GM12878 (cell line): ENCODE results near the gene CTDSP1. TPM values are rescaled to one million over a fixed set of nuclear protein-coding genes. Genes with fewer than 3 reads are reported as not detected.

Source experiments
- ATAC-seq: fragments of 200-7000 bp; cut with Tn5 transposase; 3 replicates; pipeline ENCODE4 v1.9.1; 2020; ENCODE audit warnings: mild to moderate bottlenecking, moderate library complexity
- BruUV-seq: library from RNA; stranded (reverse); fragments of 400-500 nt; replicated peaks from 2 replicates; lab custom pipeline; 2021; lab: Mats Ljungman, UMichigan
- CTCF ChIA-PET: fragments of 300-600 bp; sonication (Branson Sonifier 250); formaldehyde crosslinking; extraction: SDS; loops from one replicate; lab custom pipeline; 2021; ENCODE audit warnings: inconsistent platforms; lab: Yijun Ruan, JAX
- POLR2A ChIA-PET: fragments of 350-600 bp; formaldehyde crosslinking; extraction: SDS; loops from one replicate; lab custom pipeline; 2021; ENCODE audit warnings: inconsistent platforms; lab: Charles Lee
- RAD21 ChIA-PET: fragments of 300-600 bp; sonication (Branson Sonifier 250); formaldehyde crosslinking; loops from one replicate; lab custom pipeline; 2023; ENCODE audit warnings: antibody characterized with exemption; ENCODE audit not compliant: unreplicated experiment; lab: Charles Lee
- SMC1A ChIA-PET: fragments of 300-600 bp; sonication (Branson Sonifier 250); formaldehyde crosslinking; loops from one replicate; lab custom pipeline; 2023; ENCODE audit not compliant: unreplicated experiment, uncharacterized antibody; lab: Charles Lee
- DNase-seq: peaks from one replicate; pipeline ENCODE4 v3.0.0-alpha.2; 2011; ENCODE audit warnings: low read depth, low spot score
- FAIRE-seq: peaks from 3 replicates; lab custom pipeline; 2011; peaks lifted over from hg19 to GRCh38; lab: Jason Lieb, UNC
- H2AFZ ChIP-seq: 2 replicates; pipeline ENCODE4 v1.6.0; 2011; ENCODE audit warnings: low read depth, low read length, control low read depth; ENCODE audit not compliant: control insufficient read depth
- H3K27ac ChIP-seq: 2 replicates; pipeline ENCODE4 v1.5.1; 2011; ENCODE audit warnings: control low read depth; ENCODE audit not compliant: control insufficient read depth, insufficient read depth
- H3K27me3 ChIP-seq, 2 experiments: replicated peaks in 1 of 2; 2 replicates each; pipeline versions ENCODE4 v1.6.0 to v1.6.1; 2011; ENCODE audit warnings: low read length in 1 of 2; ENCODE audit not compliant: control insufficient read depth in 2 of 2, insufficient read depth in 2 of 2
- H3K36me3 ChIP-seq, 2 experiments: 2 replicates each; pipeline ENCODE4 v1.5.1; 2011; ENCODE audit warnings: low read length in 1 of 2; ENCODE audit not compliant: control insufficient read depth in 2 of 2, insufficient read depth in 2 of 2
- H3K4me1 ChIP-seq: 2 replicates; pipeline ENCODE4 v1.6.1; 2011; ENCODE audit warnings: mild to moderate bottlenecking, low read length, moderate library complexity, mixed read lengths; ENCODE audit not compliant: control insufficient read depth, insufficient read depth
- H3K4me2 ChIP-seq: 2 replicates; pipeline ENCODE4 v1.6.0; 2011; ENCODE audit warnings: control low read depth; ENCODE audit not compliant: control insufficient read depth, insufficient read depth
- H3K4me3 ChIP-seq: fragments of 200-600 bp; sonication (generic); 2 replicates; pipeline ENCODE4 v1.5.1; 2016
- H3K79me2 ChIP-seq: 2 replicates; pipeline ENCODE4 v1.6.0; 2011; ENCODE audit warnings: low read length; ENCODE audit not compliant: control insufficient read depth, insufficient read depth
- H3K9ac ChIP-seq: 2 replicates; pipeline ENCODE4 v1.8.0; 2011; ENCODE audit warnings: low read length, control low read depth, mixed read lengths; ENCODE audit not compliant: control insufficient read depth, insufficient read depth
- H3K9me3 ChIP-seq: replicated peaks from 3 replicates; pipeline ENCODE4 v1.5.1; 2011; ENCODE audit warnings: mild to moderate bottlenecking, low read length; ENCODE audit not compliant: control insufficient read depth, insufficient read depth
- H4K20me1 ChIP-seq: 2 replicates; pipeline ENCODE4 v1.6.0; 2011; ENCODE audit not compliant: control insufficient read depth, insufficient read depth
- ASH2L ChIP-seq: fragments of 300-600, 200-600 bp; sonication (generic); IDR thresholded peaks from 2 replicates; pipeline ENCODE4 v1.6.1; 2017; ENCODE audit warnings: low read depth, mild to moderate bottlenecking, borderline replicate concordance
- ATF7 ChIP-seq: fragments of 450-650 bp; IDR thresholded peaks from 2 replicates; pipeline ENCODE4 v1.6.1; 2016; ENCODE audit warnings: low read depth, mild to moderate bottlenecking
- BCL11A ChIP-seq: IDR thresholded peaks from 2 replicates; pipeline ENCODE4 v1.6.1; 2011; ENCODE audit warnings: low read depth, low read length
- CBFB ChIP-seq: IDR thresholded peaks from 2 replicates; pipeline ENCODE4 v1.6.1; 2016; ENCODE audit warnings: antibody characterized with exemption, low read depth
- GATAD2B ChIP-seq: fragments of 450-650 bp; conservative IDR thresholded peaks from 2 replicates; pipeline ENCODE4 v1.6.1; 2017; ENCODE audit warnings: low read depth, mild to moderate bottlenecking, moderate library complexity
- IRF4 ChIP-seq: IDR thresholded peaks from 2 replicates; pipeline ENCODE4 v1.6.1; 2011; ENCODE audit warnings: low read depth, low read length
- KAT2A ChIP-seq: conservative IDR thresholded peaks from 2 replicates; pipeline ENCODE4 v1.6.1; 2011; ENCODE audit warnings: low read depth, low read length; ENCODE audit not compliant: control insufficient read depth
- MEF2A ChIP-seq: IDR thresholded peaks from 2 replicates; pipeline ENCODE4 v1.6.1; 2011; ENCODE audit warnings: low read depth, mild to moderate bottlenecking, low read length, moderate library complexity; ENCODE audit not compliant: insufficient read depth
- NBN ChIP-seq: fragments of 450-650 bp; IDR thresholded peaks from 2 replicates; pipeline ENCODE4 v1.6.1; 2016
- RUNX3 ChIP-seq: IDR thresholded peaks from 2 replicates; pipeline ENCODE4 v1.6.1; 2012; ENCODE audit warnings: low read length, inconsistent platforms
- SMAD5 ChIP-seq: IDR thresholded peaks from 2 replicates; pipeline ENCODE4 v1.6.1; 2016; ENCODE audit warnings: antibody characterized with exemption, low read depth
- SMARCA5 ChIP-seq: fragments of 450-650 bp; IDR thresholded peaks from 2 replicates; pipeline ENCODE4 v1.6.1; 2017; ENCODE audit warnings: mild to moderate bottlenecking
- SPI1 ChIP-seq: IDR thresholded peaks from 2 replicates; pipeline ENCODE4 v1.6.1; 2011; ENCODE audit warnings: low read depth, mild to moderate bottlenecking, low read length, moderate library complexity, borderline replicate concordance; ENCODE audit not compliant: insufficient read depth
- STAT1 ChIP-seq: fragments of 450-650 bp; conservative IDR thresholded peaks from 2 replicates; pipeline ENCODE4 v1.6.1; 2014; ENCODE audit warnings: antibody characterized with exemption, mild to moderate bottlenecking
- TBL1XR1 ChIP-seq: IDR thresholded peaks from 2 replicates; pipeline ENCODE4 v1.6.1; 2012; ENCODE audit warnings: low read depth, low read length, improper control_type of control experiment
- ZBED1 ChIP-seq: IDR thresholded peaks from 2 replicates; pipeline ENCODE4 v1.6.1; 2016; ENCODE audit warnings: borderline replicate concordance
- WGBS: methylation state at CpG from one replicate; pipeline ENCODE4 v1.1.6; 2016; ENCODE audit warnings: low lambda C conversion rate; ENCODE audit not compliant: insufficient replicate concordance, insufficient coverage; ENCODE audit errors: missing lambda C conversion rate; 5-methylcytosine and 5-hydroxymethylcytosine counted together
- in situ Hi-C: fragments of 300-500 bp; cut with MboI; formaldehyde crosslinking; loops from 9 replicates; pipeline ENCODE4 v1.14.3; 2018; ENCODE audit warnings: mixed read lengths
- intact Hi-C: fragments of 100-400 bp; cut with micrococcal nuclease; formaldehyde crosslinking; loops from one replicate; pipeline ENCODE4 v1.14.2; 2022; ENCODE audit not compliant: unreplicated experiment
- polyA plus RNA-seq, 11 experiments: library from polyadenylated mRNA; depleted of rRNA in 4 of 11; unstranded in 6 of 11; stranded (reverse) in 5 of 11; fragments of >200 nt; fragmentation: Nextera tagmentation in 4 of 11; fragmentation: Illumina TruSeq in 1 of 11; extraction: Ambion mirVana in 4 of 11; extraction: Trizol in 1 of 11; gene quantifications; 1 replicate in 1 of 11; 2 replicates in 10 of 11; pipeline versions ENCODE4 v1.2.1 to v1.2.3, GENCODE V29; 2011 to 2016; ENCODE audit warnings: inconsistent platforms in 2 of 11, missing spikeins in 2 of 11, low read depth in 1 of 11
- total RNA-seq, 4 experiments: library from RNA; depleted of rRNA in 3 of 4; stranded (reverse); fragments of >200 nt in 3 of 4; fragmentation: Illumina TruSeq in 1 of 4; extraction: Trizol in 1 of 4; gene quantifications; 2 replicates each; pipeline versions ENCODE4 v1.2.1 to v1.2.3, GENCODE V29; 2013 to 2021
- TF ChIP-seq, protein P1 (sequence below): fragments of 450-650 bp; IDR thresholded peaks from 2 replicates; pipeline ENCODE4 v1.6.1; 2016; ENCODE audit warnings: mild to moderate bottlenecking
- TF ChIP-seq, protein P2 (sequence below): IDR thresholded peaks from 2 replicates; pipeline ENCODE4 v1.6.1; 2012; ENCODE audit warnings: low read depth, low read length, improper control_type of control experiment
- TF ChIP-seq, protein P3 (sequence below): fragments of 450-650 bp; IDR thresholded peaks from 2 replicates; pipeline ENCODE4 v1.6.1; 2017; ENCODE audit warnings: mild to moderate bottlenecking, moderate library complexity

CTDSP1 gene
- total and polyA plus RNA-seq, 10 of the 15 experiments (the other 5 are each of a cell fraction or from before 2014, with no cell fraction given): 3.0 to 75.9 (median 34.4) TPM

DNA sequence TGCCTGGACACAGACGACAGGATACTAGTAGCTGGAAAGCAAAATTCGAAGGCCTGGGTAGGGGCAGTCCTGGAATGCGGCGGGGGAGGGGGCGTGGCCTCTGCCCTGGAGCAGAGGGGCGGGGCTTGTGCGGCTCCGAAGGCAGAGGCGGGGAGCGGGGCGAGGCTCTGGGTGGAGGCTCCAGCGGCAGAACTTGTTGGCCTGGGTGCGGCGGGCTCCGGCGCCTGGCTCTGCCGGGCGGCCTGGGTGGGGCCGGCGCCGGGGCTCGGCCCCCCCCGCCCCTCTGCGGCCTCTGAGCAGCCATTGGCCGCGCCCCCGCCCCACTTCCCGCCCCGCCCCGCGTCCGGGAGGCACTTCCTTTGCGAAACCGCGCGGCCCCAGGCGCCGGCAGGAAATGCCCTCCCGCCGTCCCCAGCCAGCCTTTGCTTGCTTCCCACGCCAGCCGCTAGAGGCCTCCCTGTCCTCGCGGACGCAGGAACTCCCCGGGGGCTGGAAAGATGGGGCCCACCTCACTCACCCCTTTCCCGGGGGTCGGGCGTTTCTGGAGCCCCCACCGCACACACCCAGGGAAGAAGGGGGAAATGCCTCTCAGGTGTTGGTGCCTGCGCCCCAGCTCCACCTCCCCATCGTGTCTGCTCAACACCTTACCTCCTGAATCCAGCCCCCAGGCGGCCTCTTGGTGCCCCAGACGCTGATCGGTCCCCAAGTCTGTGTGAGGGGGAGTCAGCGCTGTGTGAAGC, 6.7 kb downstream of the CTDSP1 start:
- in situ Hi-C loops (loop anchor here (5.0 to 10.0 kb wide), 2 partner anchors 241 to 438 kb away; no protein-coding TSS in a partner anchor), intact Hi-C loops (loop anchor here (1.0 to 2.0 kb wide), 3 partner anchors 60 to 440 kb away; no protein-coding TSS in a partner anchor)
- ChIA-PET POLR2A (interaction anchor here (0.5 to 2.5 kb wide), 4 partner anchors 9 to 50 kb away, joined by 3 to 8 read pairs (median 6); partner anchors contain the start of gene CATIP), SMC1A (interaction anchor here (0.6 to 1.2 kb wide), 6 partner anchors 58 to 261 kb away, joined by 3 to 4 read pairs (median 3); no protein-coding TSS in a partner anchor), CTCF (interaction anchor here (0.9 to 4.8 kb wide), 8 partner anchors 48 to 249 kb away, joined by 3 to 22 read pairs (median 4); partner anchors contain the start of gene CATIP), RAD21 (interaction anchor here (1.0 to 2.4 kb wide), 3 partner anchors 10 to 47 kb away, joined by 3 to 8 read pairs (median 3); no protein-coding TSS in a partner anchor)
- peak; percentile 95 for FAIRE-seq
- peak; percentile 64 for DNase-seq
- Histone ChIP-seq H4K20me1 (peaks cover 1% of the 10 kb centered on the region; the same call in 1 of the 2 replicates), H3K4me2 (peak overlapping the region; percentile 82), H3K27ac (peak overlapping the region; percentile 33), H2AFZ (peak overlapping the region; percentile 45), H3K9me3 (no peaks in the 10 kb centered on the region), H3K9ac (peak overlapping the region; percentile 30; the same call in 1 of the 2 replicates), H3K79me2 (peaks cover 8% of the 10 kb centered on the region), H3K4me3 (peak overlapping the region; percentile 73), H3K36me3 (peaks cover 7 to 9% of the 10 kb centered on the region in 2 experiments; a peak in 3 of 4 replicates), H3K27me3 (no peaks in the 10 kb centered on the region), H3K4me1 (peaks cover 31% of the 10 kb centered on the region)
- WGBS: 0% methylated on average over 30 of the region's 56 CpGs
- no TSS peak for BruUV-seq
- ATAC-seq: peak; percentile 93
- TF ChIP-seq, protein P1, sequence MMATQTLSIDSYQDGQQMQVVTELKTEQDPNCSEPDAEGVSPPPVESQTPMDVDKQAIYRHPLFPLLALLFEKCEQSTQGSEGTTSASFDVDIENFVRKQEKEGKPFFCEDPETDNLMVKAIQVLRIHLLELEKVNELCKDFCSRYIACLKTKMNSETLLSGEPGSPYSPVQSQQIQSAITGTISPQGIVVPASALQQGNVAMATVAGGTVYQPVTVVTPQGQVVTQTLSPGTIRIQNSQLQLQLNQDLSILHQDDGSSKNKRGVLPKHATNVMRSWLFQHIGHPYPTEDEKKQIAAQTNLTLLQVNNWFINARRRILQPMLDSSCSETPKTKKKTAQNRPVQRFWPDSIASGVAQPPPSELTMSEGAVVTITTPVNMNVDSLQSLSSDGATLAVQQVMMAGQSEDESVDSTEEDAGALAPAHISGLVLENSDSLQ: no peak
- TF ChIP-seq BCL11A: no peak
- peak; percentile 62 for TF ChIP-seq GATAD2B
- TF ChIP-seq ATF7: no peak
- TF ChIP-seq TBL1XR1: peak; percentile 4; the same call in 1 of the 2 replicates
- peak; percentile 39; the same call in 1 of the 2 replicates for TF ChIP-seq ZBED1
- TF ChIP-seq NBN: peak; percentile 84
- TF ChIP-seq CBFB: no peak
- 0 out of 2 replicates have a peak, but pooled peaks have one; percentile 36 for TF ChIP-seq SMARCA5
- TF ChIP-seq, protein P2, sequence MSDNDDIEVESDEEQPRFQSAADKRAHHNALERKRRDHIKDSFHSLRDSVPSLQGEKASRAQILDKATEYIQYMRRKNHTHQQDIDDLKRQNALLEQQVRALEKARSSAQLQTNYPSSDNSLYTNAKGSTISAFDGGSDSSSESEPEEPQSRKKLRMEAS: peak; percentile 46; the same call in 1 of the 2 replicates
- TF ChIP-seq ASH2L: no peak
- TF ChIP-seq MEF2A: no peak
- no peak for TF ChIP-seq KAT2A
- peak; percentile 29; the same call in 1 of the 2 replicates for TF ChIP-seq SPI1
- TF ChIP-seq SMAD5: no peak; the same call in 1 of the 2 replicates
- TF ChIP-seq IRF4: no peak
- TF ChIP-seq, protein P3, sequence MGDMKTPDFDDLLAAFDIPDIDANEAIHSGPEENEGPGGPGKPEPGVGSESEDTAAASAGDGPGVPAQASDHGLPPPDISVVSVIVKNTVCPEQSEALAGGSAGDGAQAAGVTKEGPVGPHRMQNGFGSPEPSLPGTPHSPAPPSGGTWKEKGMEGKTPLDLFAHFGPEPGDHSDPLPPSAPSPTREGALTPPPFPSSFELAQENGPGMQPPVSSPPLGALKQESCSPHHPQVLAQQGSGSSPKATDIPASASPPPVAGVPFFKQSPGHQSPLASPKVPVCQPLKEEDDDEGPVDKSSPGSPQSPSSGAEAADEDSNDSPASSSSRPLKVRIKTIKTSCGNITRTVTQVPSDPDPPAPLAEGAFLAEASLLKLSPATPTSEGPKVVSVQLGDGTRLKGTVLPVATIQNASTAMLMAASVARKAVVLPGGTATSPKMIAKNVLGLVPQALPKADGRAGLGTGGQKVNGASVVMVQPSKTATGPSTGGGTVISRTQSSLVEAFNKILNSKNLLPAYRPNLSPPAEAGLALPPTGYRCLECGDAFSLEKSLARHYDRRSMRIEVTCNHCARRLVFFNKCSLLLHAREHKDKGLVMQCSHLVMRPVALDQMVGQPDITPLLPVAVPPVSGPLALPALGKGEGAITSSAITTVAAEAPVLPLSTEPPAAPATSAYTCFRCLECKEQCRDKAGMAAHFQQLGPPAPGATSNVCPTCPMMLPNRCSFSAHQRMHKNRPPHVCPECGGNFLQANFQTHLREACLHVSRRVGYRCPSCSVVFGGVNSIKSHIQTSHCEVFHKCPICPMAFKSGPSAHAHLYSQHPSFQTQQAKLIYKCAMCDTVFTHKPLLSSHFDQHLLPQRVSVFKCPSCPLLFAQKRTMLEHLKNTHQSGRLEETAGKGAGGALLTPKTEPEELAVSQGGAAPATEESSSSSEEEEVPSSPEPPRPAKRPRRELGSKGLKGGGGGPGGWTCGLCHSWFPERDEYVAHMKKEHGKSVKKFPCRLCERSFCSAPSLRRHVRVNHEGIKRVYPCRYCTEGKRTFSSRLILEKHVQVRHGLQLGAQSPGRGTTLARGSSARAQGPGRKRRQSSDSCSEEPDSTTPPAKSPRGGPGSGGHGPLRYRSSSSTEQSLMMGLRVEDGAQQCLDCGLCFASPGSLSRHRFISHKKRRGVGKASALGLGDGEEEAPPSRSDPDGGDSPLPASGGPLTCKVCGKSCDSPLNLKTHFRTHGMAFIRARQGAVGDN: no peak
- TF ChIP-seq RUNX3: no peak; the same call in 1 of the 2 replicates
- no peak; the same call in 1 of the 2 replicates for TF ChIP-seq STAT1
